ENCODE measurements around the gene ASPHD1.
"Not testable (repeated sequence)": the region's sequence is repeated elsewhere in the genome, so short reads cannot be mapped to it uniquely, and the experiment has no call there.

The ASPHD1 gene

DNA sequence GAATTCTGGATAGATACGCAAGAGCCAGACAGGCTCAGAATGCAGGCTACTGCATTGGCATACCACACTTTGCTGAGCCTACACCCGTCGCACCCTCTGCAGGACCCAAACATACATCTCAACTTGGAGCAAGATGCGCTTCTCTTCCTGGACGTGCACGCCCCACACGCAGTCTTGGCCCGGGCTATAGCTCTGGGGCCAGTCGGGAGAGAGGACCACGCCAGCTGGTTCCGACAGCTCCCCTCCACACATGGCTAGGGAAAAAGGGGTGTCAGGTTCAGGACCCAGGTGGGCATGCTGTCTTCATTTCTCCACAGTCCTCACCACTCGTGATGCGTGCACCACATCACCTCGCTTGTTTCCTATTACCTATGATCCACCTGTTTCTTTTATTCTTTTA lies 22.1 kb upstream of the ASPHD1 start:
- no peak for DNase-seq

DNA sequence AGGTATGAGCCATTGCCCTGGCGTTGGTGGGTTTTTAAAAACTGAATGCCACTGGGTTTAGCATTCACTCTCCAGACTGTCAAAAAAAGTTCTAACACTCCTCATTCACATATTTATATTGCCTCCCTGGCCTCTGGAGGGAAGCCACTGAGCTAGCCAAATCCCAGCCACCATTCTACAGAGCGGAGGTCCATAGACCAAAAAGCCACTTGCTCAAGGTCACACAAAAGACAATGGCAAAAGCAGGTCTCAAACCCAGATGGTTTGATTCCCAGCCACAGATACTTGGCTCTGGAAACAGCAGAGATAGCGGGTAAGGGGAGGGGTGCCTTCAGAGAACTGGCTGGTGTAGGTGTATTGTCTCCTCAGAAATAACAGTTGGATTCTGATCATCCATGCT lies 19.2 kb upstream of the ASPHD1 start:
- DNase-seq = no peak

DNA sequence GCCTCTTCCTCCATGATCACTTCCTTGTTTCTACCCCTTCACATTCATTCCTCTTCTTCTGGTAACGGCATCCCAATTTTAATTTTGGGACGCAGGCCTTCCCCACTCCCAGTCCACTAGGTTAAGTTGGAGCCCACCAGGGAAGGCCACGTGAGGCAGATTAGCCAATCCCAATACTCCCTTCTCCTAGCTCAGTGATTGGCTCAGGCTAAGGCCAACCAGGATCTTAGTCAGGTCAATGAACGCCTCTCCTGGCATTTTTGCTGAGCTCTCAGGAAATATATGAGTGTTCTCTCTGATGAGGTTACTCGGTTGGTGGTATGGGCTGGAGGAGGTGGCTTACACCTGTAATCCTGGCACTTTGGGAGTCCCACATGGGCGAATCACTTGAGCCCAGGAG lies 16.3 kb upstream of the ASPHD1 start:
- no peak for DNase-seq

DNA sequence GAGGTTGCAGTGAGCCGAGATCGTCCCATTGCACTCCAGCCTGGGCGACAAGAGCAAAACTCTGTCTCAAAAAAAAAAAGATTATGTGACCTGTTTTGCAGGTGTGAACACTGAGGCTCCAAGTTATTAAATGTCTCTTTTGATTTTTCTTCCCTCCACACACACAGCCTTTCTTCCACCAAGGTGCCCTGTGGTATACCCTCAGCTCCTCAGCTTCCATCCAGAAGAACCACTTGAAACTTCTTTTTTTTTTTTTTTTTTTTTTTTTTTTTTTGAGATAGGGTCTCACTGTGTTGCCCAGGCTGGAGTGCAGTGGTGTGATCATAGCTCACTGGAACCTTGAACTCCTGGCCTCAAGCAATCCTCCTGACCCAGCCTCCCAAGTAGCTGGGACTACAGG lies 10.9 kb upstream of the ASPHD1 start:
- DNase-seq = not testable (repeated sequence)

DNA sequence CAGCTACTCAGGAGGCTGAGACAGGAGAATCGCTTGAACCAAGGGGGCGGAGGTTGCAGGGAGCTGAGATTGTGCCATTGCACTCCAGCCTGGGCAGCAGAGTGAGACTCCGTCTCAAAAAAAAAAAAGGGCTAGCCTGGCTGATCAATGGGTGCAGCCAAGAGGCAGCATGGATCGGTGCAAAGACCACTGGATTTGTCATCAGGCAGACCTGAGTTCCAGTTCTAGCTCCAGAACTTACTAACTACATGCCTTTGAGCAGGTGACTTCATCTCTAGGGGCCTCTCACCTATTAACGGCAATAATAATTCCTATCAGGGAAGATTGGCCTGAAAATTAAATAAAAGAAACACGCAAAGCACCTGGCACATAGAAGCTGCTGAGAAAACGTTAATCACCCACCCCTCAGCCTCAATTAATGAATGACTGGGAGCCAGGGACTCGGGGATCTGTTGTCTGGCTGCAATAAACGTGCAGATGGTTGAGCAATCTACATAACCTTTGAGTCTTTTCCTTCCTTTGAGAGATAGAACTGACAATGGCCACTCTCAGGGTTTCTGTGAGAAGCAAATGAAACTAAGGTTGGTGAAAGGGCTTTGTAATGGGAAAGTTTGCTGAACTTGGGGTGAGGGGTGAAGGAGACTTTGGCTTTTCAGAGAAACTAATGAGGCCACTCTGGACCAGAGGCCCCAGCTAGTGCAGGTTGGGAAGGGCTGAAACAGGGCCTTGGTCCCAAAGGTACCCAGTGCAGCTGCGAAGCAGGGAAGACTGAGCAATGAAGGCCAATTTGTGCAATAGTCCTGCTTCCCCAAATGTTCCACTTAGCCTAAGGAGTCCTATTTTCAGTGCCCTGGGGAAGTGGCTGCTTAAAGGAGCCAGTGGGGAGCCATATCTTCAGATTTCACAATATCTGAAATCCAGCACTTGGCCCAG lies 8.5 kb upstream of the ASPHD1 start:
- no peak for DNase-seq

DNA sequence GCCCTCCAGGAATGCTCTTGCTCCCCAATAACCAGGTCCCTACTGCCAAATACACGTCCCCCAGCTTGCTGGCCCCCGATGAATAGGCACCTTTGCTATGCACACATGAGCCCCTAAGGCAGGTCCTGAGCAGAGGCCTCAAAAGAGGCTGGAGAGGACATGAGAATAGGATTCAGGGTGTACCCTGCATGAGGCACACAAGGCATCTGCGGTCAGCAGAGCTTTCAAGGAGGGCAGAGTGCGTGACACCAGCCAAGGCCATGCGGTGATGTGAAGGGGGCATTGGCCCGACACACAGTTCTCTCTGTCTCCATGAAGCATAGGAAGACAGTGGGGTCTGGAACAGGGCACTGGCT lies 7.9 kb upstream of the ASPHD1 start:
- no peak for DNase-seq

DNA sequence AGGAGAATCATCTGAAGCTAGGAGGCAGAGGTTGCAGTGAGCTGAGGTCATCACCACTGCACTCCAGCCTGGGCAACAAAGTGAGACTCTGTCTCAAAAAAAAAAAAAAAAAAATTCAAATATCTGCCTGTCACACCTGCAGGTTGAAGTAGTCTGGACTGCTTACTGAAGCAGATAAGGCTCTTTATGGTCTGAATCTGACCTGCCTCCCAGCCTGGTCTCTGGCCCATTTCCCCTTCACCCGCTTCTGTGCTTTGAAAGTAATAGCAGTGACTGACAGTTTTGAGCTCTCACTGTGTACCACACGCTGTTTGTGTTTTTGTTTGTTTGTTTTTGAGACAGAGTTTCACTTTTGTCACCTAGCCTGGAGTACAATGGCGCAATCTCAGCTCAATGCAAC lies 6.7 kb upstream of the ASPHD1 start:
- no peak for DNase-seq

DNA sequence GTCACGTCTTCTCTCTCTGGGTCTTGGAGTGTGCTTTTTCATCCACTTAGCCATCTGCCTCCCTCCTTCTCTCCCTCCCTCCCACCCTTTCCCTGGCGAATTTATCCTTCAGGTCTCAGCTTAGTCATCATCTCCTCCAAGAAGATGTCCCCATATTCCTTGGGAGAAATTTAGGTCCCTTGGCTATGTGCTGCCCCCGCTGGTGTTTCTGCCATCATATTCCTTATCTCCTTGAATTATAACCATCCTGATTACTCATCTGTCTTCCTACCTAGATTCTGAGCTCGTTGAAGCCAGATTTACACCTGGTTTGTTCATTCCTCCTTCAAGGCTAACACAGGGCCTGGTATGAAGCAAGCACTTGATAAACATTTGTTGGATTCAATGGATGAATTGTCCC lies 5.9 kb upstream of the ASPHD1 start:
- DNase-seq = no peak

DNA sequence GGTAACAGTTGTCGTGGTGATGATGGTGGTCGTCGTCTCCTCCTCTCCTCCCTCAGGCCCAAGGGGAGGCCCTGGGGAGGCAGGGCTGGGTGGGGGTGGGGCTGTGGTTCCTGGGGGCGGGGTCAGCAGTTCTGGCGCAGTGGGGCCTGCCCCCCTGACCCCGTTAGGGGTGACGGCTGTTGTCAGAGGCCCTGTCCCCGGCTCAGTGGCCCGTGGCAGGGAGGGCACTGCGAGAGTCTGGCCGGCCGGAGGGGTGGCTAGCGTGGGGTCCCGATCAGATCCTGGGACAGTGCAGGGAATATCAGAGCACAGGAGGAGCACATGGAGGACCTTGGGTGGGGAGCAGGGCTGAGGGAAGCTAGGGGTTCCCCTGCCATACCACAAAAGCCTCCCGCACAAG lies 3.4 kb upstream of the ASPHD1 start:
- no peak for DNase-seq

DNA sequence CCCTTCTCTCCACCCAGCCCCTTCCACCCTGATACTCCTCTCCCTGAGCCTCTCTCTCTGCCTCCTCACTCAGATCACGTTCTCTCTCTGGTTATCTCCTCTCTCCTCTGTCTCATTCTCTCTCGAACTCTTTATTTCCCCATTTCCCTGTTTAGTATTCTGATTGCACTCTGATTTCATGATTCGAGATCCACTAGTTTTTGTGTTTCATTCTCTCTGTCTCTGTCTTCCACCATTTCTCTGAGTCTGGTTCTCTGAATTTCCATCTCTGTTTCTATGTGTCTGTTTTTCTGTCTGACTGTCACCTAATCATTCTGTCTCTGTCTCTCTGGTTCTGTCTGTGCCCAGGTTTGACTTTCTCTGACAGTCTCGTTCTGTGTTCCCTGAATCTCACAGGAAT lies 3.0 kb upstream of the ASPHD1 start:
- DNase-seq = no peak

DNA sequence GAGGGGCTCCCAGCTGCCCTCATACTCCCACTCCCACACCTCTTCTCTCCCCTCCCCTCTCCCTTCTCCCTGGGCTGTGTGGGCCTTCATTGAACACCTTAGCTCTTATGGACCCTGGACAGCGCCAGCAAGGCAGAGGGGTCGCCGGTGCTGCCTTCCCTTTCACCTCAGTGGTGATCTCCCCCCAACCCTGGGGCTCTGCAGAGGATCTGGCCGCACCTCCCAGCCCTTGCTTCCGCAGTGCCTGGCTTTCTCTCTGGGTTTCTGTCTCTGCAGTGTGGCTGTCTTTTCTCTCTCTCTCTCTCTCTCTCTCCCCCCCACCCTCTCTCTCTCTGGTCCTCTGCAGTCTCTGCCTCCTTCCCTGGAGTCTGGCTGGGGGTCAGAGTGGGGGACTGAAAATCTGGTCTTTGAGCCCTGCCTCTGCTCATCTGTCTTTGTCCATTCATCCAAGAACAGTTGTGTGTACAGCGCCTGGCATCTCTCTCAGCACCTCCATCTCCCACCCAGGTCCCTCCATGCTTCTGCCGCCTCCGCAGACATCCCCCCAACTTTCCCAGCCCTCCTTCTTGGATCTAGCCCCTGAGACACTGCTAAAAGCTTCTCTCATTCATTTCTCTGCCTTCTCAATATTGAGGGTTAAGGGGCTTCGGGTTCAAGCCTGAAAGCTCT lies 2.0 kb upstream of the ASPHD1 start:
- DNase-seq = no peak

DNA sequence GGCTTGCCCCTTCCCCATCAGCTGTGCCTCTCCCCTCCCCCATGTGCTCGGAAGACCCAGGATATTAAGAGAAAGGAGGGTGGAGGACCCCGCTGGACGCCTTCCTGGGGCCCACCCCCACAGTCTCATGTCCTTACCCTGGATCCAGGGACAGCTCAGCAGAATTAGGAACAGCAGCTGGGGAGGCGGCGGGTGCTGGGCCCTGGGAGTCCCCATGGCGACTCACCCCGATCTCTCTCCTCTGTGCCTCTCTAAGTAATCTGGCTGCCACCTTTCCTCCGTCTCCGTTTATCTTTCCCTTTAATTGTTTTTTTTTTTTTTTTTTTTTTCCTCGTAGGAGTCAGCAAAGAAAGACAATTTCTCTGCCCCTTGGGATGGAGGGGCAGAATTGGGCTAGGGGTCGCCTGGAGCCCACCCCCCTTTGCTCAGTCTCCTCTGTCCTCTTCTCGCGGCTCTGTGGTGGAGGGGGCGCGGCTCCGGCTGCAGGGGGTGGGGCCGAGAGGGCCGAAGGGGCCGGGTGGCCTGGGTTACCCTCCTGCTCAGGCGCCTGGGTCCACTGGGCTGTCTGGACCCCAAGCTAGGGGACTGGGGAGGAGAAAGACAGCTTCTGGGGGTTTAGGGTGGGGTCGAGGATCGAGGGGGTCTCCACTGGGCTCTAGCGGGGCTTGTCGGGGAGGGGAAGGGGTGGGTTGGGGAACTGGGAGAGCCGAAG lies 1.3 kb upstream of the ASPHD1 start:
- no peak for DNase-seq

DNA sequence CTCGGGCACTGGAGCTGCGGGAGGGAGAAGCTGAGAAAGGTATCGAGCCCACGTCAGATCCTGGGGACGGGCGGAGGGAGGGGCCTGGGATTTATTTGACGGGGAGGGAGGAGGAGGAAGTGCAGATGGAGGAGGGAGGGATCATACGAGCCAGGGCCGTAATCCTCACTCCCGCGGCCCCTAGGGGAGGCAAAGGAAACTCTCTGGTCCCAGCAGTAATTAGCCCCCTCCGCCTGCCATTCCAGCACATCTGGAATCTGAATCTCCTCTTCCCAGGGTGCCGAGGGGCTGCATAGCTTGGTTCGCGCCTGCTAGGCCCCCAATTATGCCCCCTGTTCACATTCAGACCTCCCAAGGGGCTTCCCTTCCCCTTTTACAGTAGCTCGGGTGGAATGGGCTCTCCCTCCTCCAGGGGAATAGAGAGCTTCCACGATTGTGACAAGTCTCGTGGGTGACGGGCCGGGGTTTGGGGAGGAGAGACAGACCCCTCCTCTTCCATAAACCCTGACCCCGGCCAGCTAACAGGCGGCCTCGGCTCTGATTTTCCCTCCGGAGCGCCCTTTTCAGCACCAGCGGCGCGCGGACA lies 679 bp upstream of the ASPHD1 start, which contains the start of gene SEZ6L2:
SEZ6L2 (minus strand) TSS at position 35 of the 586 bp plus-strand sequence. CDS start 531 bp downstream, outside the sequence.
- DNase-seq = peak; percentile 91

DNA sequence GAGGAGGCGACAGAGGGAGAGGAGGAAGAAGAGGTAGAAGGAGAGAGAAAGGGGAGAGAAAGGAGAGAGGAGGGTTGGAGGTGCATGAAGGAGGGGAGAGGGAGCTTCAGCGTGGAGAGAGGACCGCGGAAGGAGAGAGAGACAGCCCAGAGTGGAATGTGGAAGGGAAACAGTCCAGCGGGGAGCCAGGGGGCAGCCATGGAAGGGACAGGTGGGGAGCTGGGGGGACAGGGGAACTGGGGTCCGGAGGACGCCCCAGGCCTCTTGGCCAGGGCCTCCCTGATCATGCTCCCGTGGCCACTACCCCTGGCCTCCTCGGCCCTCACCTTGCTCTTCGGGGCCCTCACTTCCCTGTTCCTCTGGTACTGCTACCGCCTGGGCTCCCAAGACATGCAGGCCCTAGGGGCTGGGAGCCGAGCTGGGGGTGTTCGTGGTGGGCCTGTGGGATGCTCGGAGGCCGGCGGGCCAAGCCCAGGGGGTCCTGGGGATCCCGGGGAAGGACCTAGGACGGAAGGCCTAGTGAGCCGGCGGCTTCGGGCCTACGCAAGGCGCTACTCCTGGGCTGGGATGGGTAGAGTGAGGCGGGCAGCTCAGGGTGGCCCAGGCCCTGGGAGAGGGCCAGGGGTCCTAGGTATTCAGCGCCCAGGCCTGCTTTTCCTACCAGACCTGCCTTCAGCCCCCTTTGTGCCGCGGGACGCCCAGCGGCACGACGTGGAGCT lies 759 bp downstream of the ASPHD1 start:
- DNase-seq = no peak

DNA sequence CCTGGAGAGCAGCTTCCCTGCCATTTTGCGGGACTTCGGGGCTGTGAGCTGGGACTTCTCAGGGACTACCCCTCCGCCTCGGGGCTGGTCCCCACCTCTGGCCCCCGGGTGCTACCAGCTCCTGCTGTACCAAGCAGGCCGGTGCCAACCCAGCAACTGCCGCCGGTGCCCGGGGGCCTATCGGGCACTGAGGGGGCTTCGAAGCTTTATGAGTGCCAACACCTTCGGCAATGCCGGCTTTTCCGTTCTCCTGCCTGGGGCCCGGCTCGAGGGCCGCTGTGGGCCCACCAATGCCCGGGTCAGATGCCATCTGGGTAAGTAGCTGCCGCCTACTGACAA lies 1.3 kb downstream of the ASPHD1 start:
- DNase-seq = no peak

DNA sequence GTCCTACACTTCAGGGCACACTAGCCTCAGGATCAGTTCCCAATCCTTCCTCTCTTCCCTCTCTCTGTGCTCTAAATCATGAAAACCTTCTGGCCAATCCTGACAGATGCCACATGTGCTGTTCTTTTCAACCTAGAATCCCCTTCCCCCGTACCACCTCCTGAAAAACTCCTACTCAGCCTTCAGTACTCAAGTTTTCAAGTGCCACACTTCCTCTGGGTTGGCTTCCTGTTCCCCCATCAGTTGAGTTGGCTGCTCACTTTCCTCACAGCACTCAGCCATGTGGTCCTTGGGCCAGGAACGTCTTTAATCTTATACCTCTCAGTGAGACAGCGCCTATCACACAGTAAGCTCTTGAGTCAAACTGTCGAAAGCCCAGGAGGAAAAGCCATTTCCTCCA lies 3.3 kb downstream of the ASPHD1 start:
- no peak for DNase-seq

DNA sequence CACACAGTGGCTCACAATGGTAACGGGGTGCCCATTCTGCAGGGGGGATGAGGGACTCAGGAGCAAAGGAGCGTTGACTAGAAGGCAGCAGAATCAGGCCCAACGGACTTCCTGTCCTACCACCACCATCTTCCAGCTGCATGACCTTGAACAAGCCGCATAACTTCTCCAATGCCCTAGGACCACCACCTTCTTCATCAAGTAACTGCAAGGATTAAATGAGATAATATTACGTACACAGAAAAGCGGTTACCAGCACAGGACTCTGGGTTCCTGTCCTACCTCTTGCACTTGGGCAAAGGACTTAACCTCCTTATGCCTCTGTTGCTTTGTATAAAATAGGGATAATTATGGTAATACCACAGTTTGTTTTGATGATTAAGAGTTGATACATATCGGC lies 4.7 kb downstream of the ASPHD1 start:
- no peak for DNase-seq

DNA sequence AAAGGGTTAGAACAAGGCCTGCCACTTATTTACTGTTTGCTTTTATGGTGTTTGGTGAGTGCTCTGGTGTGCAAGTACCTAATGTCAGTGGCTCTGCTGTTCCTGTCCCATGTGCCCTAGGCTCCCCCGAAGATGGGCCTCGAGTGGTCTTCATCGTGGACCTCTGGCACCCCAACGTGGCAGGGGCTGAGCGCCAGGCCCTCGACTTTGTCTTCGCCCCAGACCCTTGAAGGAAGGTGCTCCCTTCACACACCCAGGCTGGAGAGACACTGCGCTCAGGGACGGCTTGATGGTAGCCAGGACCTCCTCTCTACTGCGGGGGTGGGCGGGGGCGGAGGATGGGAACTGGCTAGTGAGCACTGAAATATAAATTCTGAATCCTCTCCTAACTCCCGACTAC lies 5.4 kb downstream of the ASPHD1 start:
- no peak for DNase-seq

DNA sequence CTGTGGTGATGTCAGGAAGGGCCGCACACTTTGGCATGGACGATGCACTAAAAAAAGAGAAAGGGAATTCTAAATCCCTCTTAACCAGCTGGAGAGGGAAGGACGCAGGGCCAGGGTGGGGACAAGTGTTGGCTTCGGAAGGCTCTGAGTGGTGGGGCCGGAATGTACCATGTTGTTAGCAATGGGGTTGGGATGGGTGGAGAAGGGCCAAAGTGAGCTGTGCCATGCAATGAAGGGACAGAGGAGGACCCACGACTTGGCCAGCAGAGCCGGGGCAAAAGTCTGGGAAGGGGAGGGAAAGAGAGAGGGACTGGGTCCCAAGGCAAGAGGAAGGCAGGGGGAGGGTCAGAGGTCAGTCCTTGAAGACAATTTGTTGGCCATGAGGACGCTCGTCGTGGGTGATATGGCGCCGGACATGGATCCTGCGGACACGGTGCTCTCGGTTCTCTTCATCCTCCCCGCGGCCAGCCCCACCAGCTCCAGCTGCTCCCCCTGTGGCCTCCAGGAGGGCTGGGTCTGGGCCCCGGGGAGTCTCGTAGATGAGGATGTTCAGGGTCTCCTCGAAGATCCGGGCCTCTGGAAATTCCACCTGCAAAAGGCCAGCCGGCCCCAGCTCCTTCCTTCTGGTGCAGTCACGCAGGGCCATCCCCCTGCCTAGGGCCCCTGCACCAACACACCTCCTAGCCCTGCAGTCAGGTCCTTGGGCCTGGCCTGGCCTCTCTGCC lies 6.4 kb downstream of the ASPHD1 start:
- DNase-seq = no peak

DNA sequence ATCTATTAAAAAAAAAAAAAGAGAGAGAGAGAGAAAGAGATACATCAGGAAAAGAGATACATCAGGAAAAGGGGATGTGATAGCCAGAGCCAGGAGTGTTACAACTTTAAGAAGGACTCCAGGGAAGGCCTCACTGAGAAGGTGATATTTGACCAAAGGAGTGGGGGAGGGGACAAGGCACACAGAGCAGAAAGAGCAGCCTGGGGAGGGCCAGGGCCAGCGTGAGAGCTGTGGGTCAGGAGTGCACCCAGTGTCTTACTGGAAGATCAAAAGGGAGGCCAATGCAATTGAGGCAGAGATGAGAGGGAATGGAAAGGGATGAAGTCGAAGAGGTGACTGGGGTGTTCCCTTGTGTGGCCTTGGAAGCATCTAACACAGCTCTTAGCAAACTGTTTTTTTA lies 7.7 kb downstream of the ASPHD1 start:
- no peak for DNase-seq

DNA sequence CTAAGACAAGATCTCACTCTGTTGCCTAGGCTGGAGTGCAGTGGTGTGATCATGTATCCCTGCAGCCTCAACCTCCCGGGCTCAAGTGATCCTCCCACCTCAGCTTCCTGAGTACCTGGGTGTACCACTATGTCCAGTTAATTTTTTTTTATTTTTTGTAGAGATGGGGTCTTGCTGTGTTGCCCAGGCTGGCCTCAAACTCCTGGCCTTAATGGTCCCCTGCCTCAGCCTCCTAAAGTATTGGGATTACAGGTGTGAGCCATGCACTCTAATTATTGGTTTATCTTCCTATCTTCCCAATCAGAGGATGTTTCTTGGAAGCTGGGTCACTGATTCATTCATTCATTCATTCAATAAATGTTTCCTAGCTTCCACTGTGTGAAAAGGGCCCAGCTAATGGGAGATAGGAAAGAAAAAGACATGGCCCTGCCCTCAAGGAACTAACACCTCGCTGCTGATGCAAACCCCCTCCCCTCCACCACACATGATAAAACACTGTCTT lies 8.5 kb downstream of the ASPHD1 start:
- no peak for DNase-seq

DNA sequence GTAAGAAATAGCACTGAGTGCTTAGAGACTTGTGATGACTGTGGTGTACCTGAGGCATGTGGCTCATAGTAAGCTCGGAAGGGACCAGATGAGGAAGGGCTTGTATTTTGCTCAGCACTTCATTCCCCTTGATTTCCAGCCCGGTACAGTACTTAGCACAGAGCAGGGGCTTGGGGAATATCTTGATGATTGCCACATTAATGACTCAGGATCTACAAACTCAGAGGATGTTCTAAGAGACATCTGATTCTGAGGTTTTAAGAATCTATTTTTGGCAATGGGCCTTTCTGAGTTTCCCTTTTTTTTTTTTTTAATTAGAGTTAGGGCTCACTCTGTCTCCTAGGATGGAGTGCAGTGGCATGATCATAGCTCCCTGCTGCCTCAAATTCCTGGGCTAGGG lies 9.1 kb downstream of the ASPHD1 start:
- DNase-seq = no peak

Data from NCI-H1694 treated with DMSO at 0.1 percent for 48 hours (cell line).